HG03097 (cell line): ENCODE measurements around the gene IGLON5.
A peak's percentile ranks its signal among the peaks of the same experiment; 100 is the strongest.

ENCODE experiments used
- ATAC-seq: cut with Tn5 transposase; IDR thresholded peaks from one replicate; pipeline ENCODE4 v1.9.1; 2021; ENCODE audit not compliant: unreplicated experiment, low FRiP score

Gene IGLON5

DNA sequence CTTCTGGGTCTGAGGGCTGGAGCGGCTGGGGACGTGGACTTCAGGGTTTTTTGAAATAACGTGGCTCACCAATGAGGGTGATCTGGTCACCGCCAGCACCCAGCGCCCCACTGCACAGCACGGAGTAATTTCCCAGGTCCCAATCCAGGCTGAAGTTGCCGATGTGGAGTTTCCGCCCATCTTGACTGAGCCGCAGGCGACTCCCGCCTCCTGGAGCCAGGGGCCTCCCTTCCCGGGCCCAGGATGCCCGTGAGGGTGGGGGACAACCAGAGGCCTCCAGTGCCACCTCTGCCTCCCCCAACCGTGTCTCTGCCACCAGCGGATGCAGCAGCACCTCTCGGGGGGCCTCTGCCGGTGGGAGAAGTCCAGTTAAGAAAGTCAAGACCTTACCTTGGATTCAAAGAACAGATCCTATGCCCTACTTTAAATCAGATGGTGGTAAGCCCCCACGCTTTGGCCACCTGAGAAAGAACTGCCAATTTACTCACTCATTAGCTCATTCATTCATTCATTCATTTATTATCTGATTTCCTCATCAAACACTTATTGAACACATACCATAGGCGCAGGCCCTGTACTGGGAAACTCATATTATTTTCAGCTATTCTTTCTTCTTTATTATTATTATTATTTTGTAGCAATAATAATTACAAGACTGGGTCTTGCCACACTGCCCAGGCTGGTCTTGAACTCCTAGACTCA is 26.6 kb downstream of the IGLON5 start:
- ATAC-seq, result no peak

DNA sequence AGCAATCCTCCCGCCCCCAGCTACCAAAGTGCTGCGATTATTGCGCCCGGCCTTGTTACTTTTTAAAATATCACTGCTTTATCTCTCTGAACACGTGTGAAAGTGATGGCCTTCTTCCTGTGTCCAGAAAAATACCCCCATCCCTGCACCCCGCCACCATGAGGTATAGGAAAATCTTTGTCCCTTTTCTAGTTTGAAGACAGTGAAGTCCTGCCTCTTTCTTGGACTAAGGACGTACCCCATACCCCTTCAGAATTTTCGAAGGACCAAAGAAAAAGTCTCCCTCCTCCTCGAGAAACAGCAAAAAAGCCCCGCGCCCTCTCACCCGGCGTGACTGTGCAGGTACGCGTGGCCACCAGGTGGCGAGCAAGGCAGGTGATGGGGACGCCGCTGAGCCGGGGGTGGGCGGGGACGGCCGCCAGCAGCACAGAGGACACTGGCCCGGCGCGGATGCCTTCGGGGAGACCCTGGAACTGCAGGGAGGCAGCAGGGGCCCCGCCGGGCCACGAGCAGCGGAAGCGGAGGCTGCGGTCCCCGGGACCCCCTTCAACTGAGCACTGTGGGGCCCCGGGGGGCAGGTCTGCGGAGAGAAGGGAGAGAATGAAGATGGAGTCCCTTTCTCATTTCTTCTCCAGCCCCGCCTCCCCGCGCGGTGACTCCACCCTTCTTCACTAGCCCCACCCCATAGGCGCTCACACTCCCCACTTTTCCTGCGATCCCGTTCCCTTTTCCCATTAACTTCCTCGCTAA is 27.3 kb downstream of the IGLON5 start:
- ATAC-seq, result peak; percentile 57

DNA sequence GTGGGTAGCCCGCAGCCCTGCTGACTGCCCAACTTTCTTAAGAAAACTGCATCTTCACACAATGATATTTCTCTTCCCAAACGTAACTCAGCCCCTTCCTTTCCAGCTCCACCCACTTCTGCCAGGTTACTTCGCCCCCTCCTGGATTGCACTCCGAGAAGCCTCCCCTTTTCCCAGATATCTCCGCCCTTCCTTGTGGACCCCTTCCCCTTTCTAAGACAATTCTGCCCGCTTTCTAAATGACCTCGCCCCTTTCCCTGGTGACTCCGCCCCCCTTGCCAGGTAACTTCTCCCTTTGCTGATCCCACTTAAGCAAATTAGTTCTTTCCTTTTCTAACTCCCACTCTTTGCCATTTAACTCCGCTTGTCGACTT is 27.9 kb downstream of the IGLON5 start:
- ATAC-seq, result no peak

DNA sequence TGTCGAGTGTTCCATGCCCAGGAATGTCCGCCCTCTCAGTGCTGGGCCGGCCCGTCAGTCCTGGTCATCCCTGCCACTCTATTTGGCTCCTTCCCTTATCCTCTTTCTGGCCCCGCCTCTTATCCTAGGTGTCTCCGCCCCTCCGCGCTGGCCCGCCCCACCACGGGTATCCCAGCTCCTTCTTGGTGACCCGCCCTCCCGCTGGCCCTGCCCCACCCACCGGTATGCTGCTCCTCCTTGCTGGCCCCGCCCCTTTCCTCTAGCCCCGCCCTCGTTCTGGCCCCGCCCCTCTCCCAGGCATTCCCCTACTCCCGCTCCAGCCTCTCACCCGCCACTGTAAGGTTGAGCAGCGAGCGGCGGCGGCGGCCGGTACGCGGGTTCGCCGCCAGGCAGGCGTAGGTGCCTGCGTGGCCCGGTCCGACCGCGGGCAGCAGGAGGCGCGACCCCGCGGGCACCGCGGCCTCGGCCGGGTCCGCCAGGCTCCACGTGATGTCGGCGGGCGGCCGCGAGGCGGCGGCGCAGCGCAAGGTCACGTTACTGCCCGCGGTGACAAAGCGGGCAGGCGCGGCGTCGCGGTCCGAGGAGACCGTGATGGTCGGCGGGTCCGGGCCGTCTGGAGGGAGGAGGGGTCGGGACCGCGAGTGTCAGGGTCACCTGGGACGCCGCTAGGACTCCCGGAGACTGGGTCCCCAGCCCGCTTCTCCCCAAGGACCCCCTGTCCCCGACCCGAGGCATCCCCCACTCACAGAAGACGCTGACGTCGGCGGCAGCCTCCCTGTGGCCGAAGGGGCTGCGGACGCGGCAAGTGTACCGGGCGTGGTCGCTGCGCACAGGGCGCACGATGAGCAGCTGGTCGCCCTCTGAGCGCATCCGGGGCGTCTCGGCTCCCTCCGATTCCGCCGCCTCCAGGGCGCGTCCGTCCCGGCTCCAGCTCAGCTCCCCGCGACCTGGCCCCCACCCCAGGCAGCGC is 28.5 kb downstream of the IGLON5 start:
- peak; percentile 37 for ATAC-seq

DNA sequence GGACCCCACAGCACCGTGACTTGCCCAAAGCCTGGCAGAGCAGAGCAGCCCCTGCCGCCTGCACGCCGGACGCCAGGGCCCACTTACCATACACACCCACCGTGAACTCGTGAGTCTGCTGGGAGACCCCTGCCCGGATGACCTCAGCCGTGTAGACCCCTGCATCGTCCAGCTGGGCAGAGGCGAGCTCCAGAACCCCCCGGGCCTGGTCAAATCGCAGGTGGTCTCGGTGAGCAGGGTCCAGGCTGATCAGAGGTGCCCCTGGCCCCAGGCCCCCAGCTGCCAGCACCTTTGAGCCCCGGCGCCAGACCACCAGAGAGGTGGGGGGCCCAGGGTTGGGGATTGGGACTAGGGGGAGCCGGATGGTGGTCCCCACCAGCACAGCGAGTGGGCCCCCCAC is 29.6 kb downstream of the IGLON5 start:
- ATAC-seq, result no peak

- ATAC-seq, result no peak
These were observed 30.6 kb downstream of the IGLON5 start, which contains the start of gene VSIG10L for GRCh38 chr19:51341976-51342580. VSIG10L (minus strand) TSS chr19:51342139; CDS start chr19:51342124, 15 bp downstream.

GRCh38 chr19:51342631-51343569 is 31.5 kb downstream of the IGLON5 start:
- ATAC-seq, result no peak

- ATAC-seq, result no peak
These were observed 33.7 kb downstream of the IGLON5 start for GRCh38 chr19:51345076-51345620.

- no peak for ATAC-seq
These were observed 35.3 kb downstream of the IGLON5 start for GRCh38 chr19:51346742-51347141.

GRCh38 chr19:51347209-51347928 is 35.9 kb downstream of the IGLON5 start:
- no peak for ATAC-seq

GRCh38 chr19:51351266-51351990 is 40.0 kb downstream of the IGLON5 start:
- ATAC-seq, result no peak

DNA sequence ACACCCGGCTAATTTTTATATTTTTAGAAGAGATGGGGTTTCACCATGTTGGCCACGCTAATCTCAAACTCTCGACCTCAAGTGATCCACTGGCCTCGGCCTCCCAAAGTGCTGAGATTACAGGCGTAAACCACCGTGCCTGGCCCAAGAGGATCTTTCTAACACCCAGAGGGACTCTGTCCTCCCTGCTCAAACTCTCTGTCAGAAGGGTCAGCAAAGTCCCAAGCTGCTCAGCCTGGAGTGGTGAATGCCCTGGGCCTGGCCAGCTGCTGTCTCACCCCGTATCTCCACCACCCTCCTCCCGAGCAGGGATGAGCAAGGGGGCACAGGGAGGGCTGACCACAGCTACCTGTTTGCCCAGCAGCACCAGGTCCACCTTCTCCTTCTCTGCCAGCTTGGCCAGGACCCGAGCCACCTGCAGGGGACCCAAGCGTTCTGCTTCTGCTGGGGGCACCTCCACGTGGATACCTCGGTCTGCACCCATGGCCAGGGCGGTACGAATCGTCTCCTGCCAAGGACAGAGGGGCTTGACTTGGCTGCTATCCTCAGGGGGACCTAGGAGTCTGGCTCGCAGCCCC is 41.4 kb downstream of the IGLON5 start:
- ATAC-seq, result no peak

- ATAC-seq, result no peak
These were observed 42.8 kb downstream of the IGLON5 start for GRCh38 chr19:51354103-51354741.

- no peak for ATAC-seq
These were observed 43.3 kb downstream of the IGLON5 start for GRCh38 chr19:51354742-51355148.

DNA sequence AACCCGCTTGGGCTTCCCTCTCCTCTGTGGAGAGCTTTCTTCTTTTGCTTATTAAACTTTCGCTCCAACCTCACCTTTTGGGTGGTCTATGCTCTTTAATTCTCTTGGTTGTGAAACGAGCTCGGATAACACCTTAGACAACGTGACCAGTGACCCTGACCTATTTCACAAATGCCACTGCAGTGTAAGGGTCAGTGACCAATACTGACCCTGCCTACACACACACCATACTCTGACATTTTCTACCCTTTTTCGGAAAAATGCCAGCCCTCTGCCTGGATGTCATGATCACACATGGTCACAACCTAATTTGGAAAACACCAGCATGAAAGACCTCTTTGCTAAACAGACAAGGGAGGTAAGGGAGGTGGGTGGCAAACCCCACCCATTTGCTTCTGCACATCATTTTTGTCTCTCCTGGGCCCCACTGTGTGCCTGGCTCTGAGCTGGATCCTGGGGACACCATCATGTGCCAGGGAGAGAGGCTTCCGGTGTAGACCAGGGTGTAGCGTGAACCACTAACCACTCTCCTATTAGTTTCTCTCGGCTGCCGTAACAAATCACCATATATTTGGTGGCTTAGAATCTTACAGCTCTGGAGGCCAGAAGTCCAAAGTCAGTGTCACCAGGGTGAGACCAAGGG is 44.8 kb downstream of the IGLON5 start:
- no peak for ATAC-seq

DNA sequence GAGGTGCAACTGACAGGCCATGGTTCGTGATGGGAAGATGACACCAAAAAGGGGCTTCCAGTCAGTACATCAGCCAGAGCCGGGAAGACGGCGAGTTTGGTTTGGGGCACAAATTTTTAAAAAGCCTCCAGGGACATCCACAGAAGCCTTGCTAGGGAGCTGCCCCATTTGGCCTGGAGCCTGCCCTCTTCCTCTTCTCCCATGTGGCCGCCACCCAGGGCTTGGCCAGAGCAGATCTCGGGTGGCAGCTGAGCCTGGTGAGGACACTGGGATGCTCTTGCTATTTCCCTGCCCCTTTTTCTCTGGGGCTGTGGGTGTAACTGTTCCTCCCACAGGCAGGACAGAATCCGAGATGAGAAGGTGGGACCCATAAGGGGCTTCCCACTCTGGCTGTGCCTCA is 46.5 kb downstream of the IGLON5 start:
- no peak for ATAC-seq

DNA sequence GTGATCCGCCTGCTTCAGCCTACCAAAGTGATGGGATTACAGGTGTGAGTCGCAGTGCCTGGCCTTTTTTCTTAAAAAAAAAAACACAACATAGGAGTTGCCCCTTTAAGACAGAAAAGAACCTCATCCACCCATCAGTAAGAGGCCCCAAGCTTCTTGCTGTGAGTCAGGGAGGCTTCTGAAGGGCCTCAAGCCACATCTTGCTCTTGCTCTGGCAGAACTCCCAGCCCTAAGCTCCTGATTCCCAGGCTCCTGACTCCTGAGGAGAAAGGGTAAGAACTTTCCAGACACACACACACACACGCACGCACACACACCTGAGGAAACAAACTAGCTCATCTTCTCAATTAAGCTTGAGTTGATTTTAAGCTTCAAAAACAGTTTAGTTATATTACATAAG is 47.9 kb downstream of the IGLON5 start:
- ATAC-seq, result no peak
